ENCODE results near the gene TSTD2.

TSTD2 gene

DNA sequence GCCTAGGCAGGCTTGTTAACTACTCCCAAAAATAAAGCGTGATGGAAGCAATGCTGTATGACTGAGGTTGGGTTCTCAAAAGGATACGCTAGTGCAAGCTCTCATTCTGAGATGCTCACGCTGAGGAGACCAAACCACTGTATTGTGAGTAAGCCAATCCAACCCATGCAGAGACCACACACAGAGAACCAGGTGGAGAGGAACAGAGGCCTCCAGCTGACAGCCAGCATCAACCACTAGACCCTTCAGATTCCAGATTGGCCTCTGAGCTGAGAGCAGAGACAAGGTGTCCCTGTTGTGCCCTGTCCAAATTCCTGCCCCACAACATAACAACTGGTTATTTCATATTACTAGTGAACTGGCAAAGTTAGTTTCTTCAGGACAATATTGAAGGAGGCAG is 4.5 kb downstream of the TSTD2 start:
- no peak overlapping the region for H4K91ac ChIP-seq (ENCODE audit: low read depth, low read length, poor library complexity)
- no peaks in the 10 kb centered on the region for H3K9me3 ChIP-seq (replicated peaks in 1 of 2; ENCODE audit: control insufficient read depth in 2 of 2, insufficient read depth in 1 of 2, low read depth in 1 of 2, low read length in 2 of 2)
- H2AFZ ChIP-seq (ENCODE audit: low read length): no peak overlapping the region
- no peak overlapping the region for H3K18ac ChIP-seq (ENCODE audit: low read length)
- H2BK120ac ChIP-seq (ENCODE audit: low read depth, low read length): no peak overlapping the region
- H3K14ac ChIP-seq (ENCODE audit: low read length): no peak overlapping the region
- no peak overlapping the region for H2BK5ac ChIP-seq (ENCODE audit: low read length)
- H3K4me2 ChIP-seq (ENCODE audit: insufficient read depth, low read length, poor library complexity, severe bottlenecking): no peak overlapping the region
- H2AK5ac ChIP-seq (ENCODE audit: low read depth, low read length): no peak overlapping the region
- H3K4ac ChIP-seq (ENCODE audit: low read length): no peak overlapping the region
- H2BK12ac ChIP-seq (ENCODE audit: low read length): no peak overlapping the region
- no peaks in the 10 kb centered on the region for H3K79me1 ChIP-seq (ENCODE audit: low read depth, low read length)
- H3K4me1 ChIP-seq (ENCODE audit: control insufficient read depth in 2 of 2, insufficient read depth in 1 of 2, low read depth in 1 of 2, low read length in 2 of 2): peaks cover 4 to 9% of the 10 kb centered on the region in 2 donors
- no CpG with 5 or more reads among the region's 3 CpGs for WGBS, 2 donors (ENCODE audit: extremely low coverage in 2 of 2, insufficient read length in 2 of 2, insufficient replicate concordance in 1 of 2)
- H3K36me3 ChIP-seq (replicated peaks in 1 of 2; ENCODE audit: control insufficient read depth in 2 of 2, insufficient read depth in 2 of 2, low read length in 2 of 2): peaks cover 10 to 54% of the 10 kb centered on the region in 2 donors
- DNase-seq (ENCODE audit: low spot score): no peak
- no peak overlapping the region for H2BK15ac ChIP-seq (ENCODE audit: low read length)
- no peak overlapping the region for H3K4me3 ChIP-seq (ENCODE audit: low read length in 2 of 2)
- H3K23ac ChIP-seq (ENCODE audit: low read depth, low read length, poor library complexity): no peak overlapping the region
- no peaks in the 10 kb centered on the region for H3K27me3 ChIP-seq (ENCODE audit: control insufficient read depth in 3 of 3, insufficient read depth in 3 of 3, low read depth in 1 of 3, low read length in 3 of 3)
- H3K27ac ChIP-seq (replicated peaks; ENCODE audit: low read length): no peak overlapping the region
- no peak overlapping the region for H4K8ac ChIP-seq (ENCODE audit: low read depth, low read length)
- no peak overlapping the region for H3K9ac ChIP-seq (ENCODE audit: low read depth, low read length, poor library complexity)

DNA sequence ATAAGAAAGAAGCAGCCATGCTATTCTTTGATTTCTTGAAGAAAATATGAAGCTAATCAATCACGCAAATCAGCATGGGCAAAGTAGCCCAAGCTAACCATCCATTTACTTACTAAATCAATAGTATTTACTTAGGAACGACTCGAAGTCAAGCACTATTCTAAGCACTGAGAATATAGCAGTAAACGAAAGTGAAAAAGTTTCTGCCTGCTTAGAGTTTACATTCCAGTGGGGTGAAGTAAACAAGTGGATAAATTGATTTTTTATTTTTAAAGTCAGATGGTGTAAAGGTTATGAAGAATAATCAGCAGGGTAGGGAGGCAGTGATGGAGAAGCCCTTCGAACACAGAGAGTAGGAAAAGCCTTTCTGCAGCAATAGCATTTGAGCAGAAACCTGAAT is 5.5 kb downstream of the TSTD2 start:
- H2BK12ac ChIP-seq (ENCODE audit: low read length): no peak overlapping the region
- no CpG with 5 or more reads among the region's 5 CpGs for WGBS, 2 donors (ENCODE audit: extremely low coverage in 2 of 2, insufficient read length in 2 of 2, insufficient replicate concordance in 1 of 2)
- H3K23ac ChIP-seq (ENCODE audit: low read depth, low read length, poor library complexity): no peak overlapping the region
- no peak overlapping the region for H4K8ac ChIP-seq (ENCODE audit: low read depth, low read length)
- no peak overlapping the region for H2AK5ac ChIP-seq (ENCODE audit: low read depth, low read length)
- H3K4me2 ChIP-seq (ENCODE audit: insufficient read depth, low read length, poor library complexity, severe bottlenecking): no peak overlapping the region
- H2AFZ ChIP-seq (ENCODE audit: low read length): no peak overlapping the region
- no peak overlapping the region for H3K18ac ChIP-seq (ENCODE audit: low read length)
- no peak overlapping the region for H2BK5ac ChIP-seq (ENCODE audit: low read length)
- H2BK15ac ChIP-seq (ENCODE audit: low read length): no peak overlapping the region
- peaks cover 4 to 9% of the 10 kb centered on the region in 2 donors for H3K4me1 ChIP-seq (ENCODE audit: control insufficient read depth in 2 of 2, insufficient read depth in 1 of 2, low read depth in 1 of 2, low read length in 2 of 2)
- H3K4ac ChIP-seq (ENCODE audit: low read length): no peak overlapping the region
- no peak overlapping the region for H3K27ac ChIP-seq (replicated peaks; ENCODE audit: low read length)
- H3K14ac ChIP-seq (ENCODE audit: low read length): no peak overlapping the region
- H3K9me3 ChIP-seq (replicated peaks in 1 of 2; ENCODE audit: control insufficient read depth in 2 of 2, insufficient read depth in 1 of 2, low read depth in 1 of 2, low read length in 2 of 2): peaks cover 0 to 8% of the 10 kb centered on the region in 2 donors
- H2BK120ac ChIP-seq (ENCODE audit: low read depth, low read length): no peak overlapping the region
- H3K79me1 ChIP-seq (ENCODE audit: low read depth, low read length): no peaks in the 10 kb centered on the region
- H3K9ac ChIP-seq (ENCODE audit: low read depth, low read length, poor library complexity): no peak overlapping the region
- peaks cover 10 to 64% of the 10 kb centered on the region in 2 donors for H3K36me3 ChIP-seq (replicated peaks in 1 of 2; ENCODE audit: control insufficient read depth in 2 of 2, insufficient read depth in 2 of 2, low read length in 2 of 2)
- no peak overlapping the region for H4K91ac ChIP-seq (ENCODE audit: low read depth, low read length, poor library complexity)
- DNase-seq (ENCODE audit: low spot score): no peak
- H3K27me3 ChIP-seq (ENCODE audit: control insufficient read depth in 3 of 3, insufficient read depth in 3 of 3, low read depth in 1 of 3, low read length in 3 of 3): no peaks in the 10 kb centered on the region
- no peak overlapping the region for H3K4me3 ChIP-seq (ENCODE audit: low read length in 2 of 2)

DNA sequence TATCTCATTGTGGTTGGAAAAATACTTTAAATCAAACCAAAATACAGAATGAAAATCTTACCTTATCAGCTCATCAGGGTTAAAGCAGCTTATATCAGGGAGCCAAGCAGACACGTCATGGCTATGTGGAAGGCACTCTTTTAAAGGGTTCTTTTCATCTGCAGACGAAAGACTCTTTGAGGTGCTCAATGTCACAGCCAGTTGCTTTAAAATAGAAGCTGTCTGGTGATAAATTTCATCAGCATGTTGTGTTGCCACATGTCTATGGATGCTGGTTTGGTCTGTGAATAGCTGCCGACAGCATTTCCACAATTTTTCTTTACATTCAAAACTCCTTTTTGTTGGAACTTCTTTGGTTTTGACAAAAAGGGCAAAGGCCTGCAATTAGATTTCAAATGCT is 7.5 kb downstream of the TSTD2 start:
- no peak for DNase-seq (ENCODE audit: low spot score)
- H4K91ac ChIP-seq (ENCODE audit: low read depth, low read length, poor library complexity): no peak overlapping the region
- no peaks in the 10 kb centered on the region for H3K27me3 ChIP-seq (ENCODE audit: control insufficient read depth in 3 of 3, insufficient read depth in 3 of 3, low read depth in 1 of 3, low read length in 3 of 3)
- H3K79me1 ChIP-seq (ENCODE audit: low read depth, low read length): no peaks in the 10 kb centered on the region
- WGBS, 2 donors (ENCODE audit: extremely low coverage in 2 of 2, insufficient read length in 2 of 2, insufficient replicate concordance in 1 of 2): no CpG with 5 or more reads among the region's 3 CpGs
- H3K4me1 ChIP-seq (ENCODE audit: control insufficient read depth in 2 of 2, insufficient read depth in 1 of 2, low read depth in 1 of 2, low read length in 2 of 2): peaks cover 0 to 5% of the 10 kb centered on the region in 2 donors
- H2AK5ac ChIP-seq (ENCODE audit: low read depth, low read length): no peak overlapping the region
- H3K18ac ChIP-seq (ENCODE audit: low read length): no peak overlapping the region
- H2BK120ac ChIP-seq (ENCODE audit: low read depth, low read length): no peak overlapping the region
- H3K14ac ChIP-seq (ENCODE audit: low read length): no peak overlapping the region
- no peak overlapping the region for H2BK5ac ChIP-seq (ENCODE audit: low read length)
- H3K36me3 ChIP-seq (replicated peaks in 1 of 2; ENCODE audit: control insufficient read depth in 2 of 2, insufficient read depth in 2 of 2, low read length in 2 of 2): peaks cover 13 to 82% of the 10 kb centered on the region in 2 donors
- no peak overlapping the region for H4K8ac ChIP-seq (ENCODE audit: low read depth, low read length)
- H2AFZ ChIP-seq (ENCODE audit: low read length): no peak overlapping the region
- H3K4me2 ChIP-seq (ENCODE audit: insufficient read depth, low read length, poor library complexity, severe bottlenecking): no peak overlapping the region
- no peak overlapping the region for H3K27ac ChIP-seq (replicated peaks; ENCODE audit: low read length)
- H3K4ac ChIP-seq (ENCODE audit: low read length): no peak overlapping the region
- H3K23ac ChIP-seq (ENCODE audit: low read depth, low read length, poor library complexity): no peak overlapping the region
- peaks cover 0 to 16% of the 10 kb centered on the region in 2 donors for H3K9me3 ChIP-seq (replicated peaks in 1 of 2; ENCODE audit: control insufficient read depth in 2 of 2, insufficient read depth in 1 of 2, low read depth in 1 of 2, low read length in 2 of 2)
- no peak overlapping the region for H2BK15ac ChIP-seq (ENCODE audit: low read length)
- H3K9ac ChIP-seq (ENCODE audit: low read depth, low read length, poor library complexity): no peak overlapping the region
- H2BK12ac ChIP-seq (ENCODE audit: low read length): no peak overlapping the region
- no peak overlapping the region for H3K4me3 ChIP-seq (ENCODE audit: low read length in 2 of 2)

DNA sequence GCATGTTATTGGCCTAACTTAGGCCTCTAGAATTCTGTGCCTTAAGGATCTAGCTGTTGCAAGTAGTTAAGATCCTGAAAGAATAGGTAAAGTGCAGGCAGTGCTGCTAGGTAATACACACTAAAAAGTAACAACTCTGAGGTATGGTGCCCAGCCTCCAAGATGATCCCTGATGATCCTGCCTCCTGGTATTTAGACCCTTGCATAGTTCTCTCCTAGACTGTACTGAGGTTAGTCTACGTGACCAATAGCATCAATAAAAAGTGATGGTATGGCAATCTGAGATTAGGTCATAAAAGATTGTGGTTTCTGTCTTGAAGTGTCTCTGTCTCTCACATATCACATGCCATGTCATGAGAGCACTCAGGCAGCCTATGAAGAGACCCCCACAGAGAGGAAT is 9.2 kb downstream of the TSTD2 start:
- H3K9me3 ChIP-seq (replicated peaks in 1 of 2; ENCODE audit: control insufficient read depth in 2 of 2, insufficient read depth in 1 of 2, low read depth in 1 of 2, low read length in 2 of 2): peaks cover 0 to 16% of the 10 kb centered on the region in 2 donors
- H3K14ac ChIP-seq (ENCODE audit: low read length): no peak overlapping the region
- no peak overlapping the region for H2BK120ac ChIP-seq (ENCODE audit: low read depth, low read length)
- H2BK12ac ChIP-seq (ENCODE audit: low read length): no peak overlapping the region
- no peak overlapping the region for H3K18ac ChIP-seq (ENCODE audit: low read length)
- H3K4me1 ChIP-seq (ENCODE audit: control insufficient read depth in 2 of 2, insufficient read depth in 1 of 2, low read depth in 1 of 2, low read length in 2 of 2): peaks cover 0 to 3% of the 10 kb centered on the region in 2 donors
- H3K79me1 ChIP-seq (ENCODE audit: low read depth, low read length): no peaks in the 10 kb centered on the region
- WGBS, 2 donors (ENCODE audit: extremely low coverage in 2 of 2, insufficient read length in 2 of 2, insufficient replicate concordance in 1 of 2): no CpG with 5 or more reads among the region's 1 CpG
- no peaks in the 10 kb centered on the region for H3K27me3 ChIP-seq (ENCODE audit: control insufficient read depth in 3 of 3, insufficient read depth in 3 of 3, low read depth in 1 of 3, low read length in 3 of 3)
- no peak overlapping the region for H2AFZ ChIP-seq (ENCODE audit: low read length)
- no peak overlapping the region for H3K4me3 ChIP-seq (ENCODE audit: low read length in 2 of 2)
- H4K8ac ChIP-seq (ENCODE audit: low read depth, low read length): no peak overlapping the region
- no peak overlapping the region for H3K9ac ChIP-seq (ENCODE audit: low read depth, low read length, poor library complexity)
- no peak overlapping the region for H2BK15ac ChIP-seq (ENCODE audit: low read length)
- no peak overlapping the region for H2BK5ac ChIP-seq (ENCODE audit: low read length)
- no peak overlapping the region for H2AK5ac ChIP-seq (ENCODE audit: low read depth, low read length)
- H3K4ac ChIP-seq (ENCODE audit: low read length): no peak overlapping the region
- no peak overlapping the region for H3K27ac ChIP-seq (replicated peaks; ENCODE audit: low read length)
- no peak overlapping the region for H3K4me2 ChIP-seq (ENCODE audit: insufficient read depth, low read length, poor library complexity, severe bottlenecking)
- DNase-seq (ENCODE audit: low spot score): no peak
- H3K23ac ChIP-seq (ENCODE audit: low read depth, low read length, poor library complexity): no peak overlapping the region
- peaks cover 14 to 90% of the 10 kb centered on the region in 2 donors for H3K36me3 ChIP-seq (replicated peaks in 1 of 2; ENCODE audit: control insufficient read depth in 2 of 2, insufficient read depth in 2 of 2, low read length in 2 of 2)
- H4K91ac ChIP-seq (ENCODE audit: low read depth, low read length, poor library complexity): no peak overlapping the region

Data from neuronal stem cell (in vitro differentiated cells).